ENCODE measurements around the gene SETBP1. TPM values are rescaled to one million over a fixed set of nuclear protein-coding genes. Genes with fewer than 3 reads are reported as not detected.

SETBP1 gene
- polyA plus RNA-seq, 1 experiment = 2.9 TPM

- ChIA-PET CTCF (no interaction called here), POLR2A (no interaction called here)
- no peaks in the 10 kb centered on the region for H3K27me3 ChIP-seq (ENCODE audit: control insufficient read depth, insufficient read depth, low read length)
- no peaks in the 10 kb centered on the region for H3K36me3 ChIP-seq (ENCODE audit: control insufficient read depth, insufficient read depth, low read length)
- DNase-seq (ENCODE audit: low read depth) = no peak
- H3K4me3 ChIP-seq (ENCODE audit: low read depth, low read length) = no peak overlapping the region
- TF ChIP-seq CTCF (IDR thresholded peaks at IDR 0.05; ENCODE audit: insufficient read depth, low read depth, low read length) = no peak
Observed at GRCh38 chr18:44880170-44880569, 199.5 kb downstream of the SETBP1 start.

GRCh38 chr18:44881461-44882162, 200.9 kb downstream of the SETBP1 start:
- ChIA-PET POLR2A (interaction anchor here (0.6 to 0.7 kb wide), 2 partner anchors 66 to 645 kb away, joined by 3 to 4 read pairs; no protein-coding TSS in a partner anchor), CTCF (interaction anchor here (1.6 to 2.2 kb wide), 2 partner anchors 8 to 22 kb away, joined by 3 to 6 read pairs; no protein-coding TSS in a partner anchor)
- no peaks in the 10 kb centered on the region for H3K36me3 ChIP-seq (ENCODE audit: control insufficient read depth, insufficient read depth, low read length)
- no peak overlapping the region for H3K4me3 ChIP-seq (ENCODE audit: low read depth, low read length)
- no peak for TF ChIP-seq CTCF (IDR thresholded peaks at IDR 0.05; ENCODE audit: insufficient read depth, low read depth, low read length)
- H3K27me3 ChIP-seq (ENCODE audit: control insufficient read depth, insufficient read depth, low read length) = no peaks in the 10 kb centered on the region
- no peak for DNase-seq (ENCODE audit: low read depth)

GRCh38 chr18:44882163-44882868, 201.6 kb downstream of the SETBP1 start:
- CTCF ChIA-PET = interaction anchor here (1.6 to 2.2 kb wide), 2 partner anchors 9 to 22 kb away, joined by 3 to 6 read pairs; no protein-coding TSS in a partner anchor
- no peak overlapping the region for H3K4me3 ChIP-seq (ENCODE audit: low read depth, low read length)
- TF ChIP-seq CTCF (IDR thresholded peaks at IDR 0.05; ENCODE audit: insufficient read depth, low read depth, low read length) = no peak
- no peaks in the 10 kb centered on the region for H3K27me3 ChIP-seq (ENCODE audit: control insufficient read depth, insufficient read depth, low read length)
- H3K36me3 ChIP-seq (ENCODE audit: control insufficient read depth, insufficient read depth, low read length) = no peaks in the 10 kb centered on the region
- POLR2A ChIA-PET = interaction anchor here (0.6 to 0.7 kb wide), 2 partner anchors 67 to 645 kb away, joined by 3 to 4 read pairs; no protein-coding TSS in a partner anchor
- DNase-seq (ENCODE audit: low read depth) = no peak

GRCh38 chr18:44883671-44884070, 203.0 kb downstream of the SETBP1 start:
- no peak for TF ChIP-seq CTCF (IDR thresholded peaks at IDR 0.05; ENCODE audit: insufficient read depth, low read depth, low read length)
- no peaks in the 10 kb centered on the region for H3K36me3 ChIP-seq (ENCODE audit: control insufficient read depth, insufficient read depth, low read length)
- CTCF ChIA-PET = interaction anchor here (2.2 kb wide), 1 partner anchor 10 kb away, joined by 6 read pairs; no protein-coding TSS in a partner anchor
- no peak overlapping the region for H3K4me3 ChIP-seq (ENCODE audit: low read depth, low read length)
- no peaks in the 10 kb centered on the region for H3K27me3 ChIP-seq (ENCODE audit: control insufficient read depth, insufficient read depth, low read length)
- POLR2A ChIA-PET = no interaction called here
- DNase-seq (ENCODE audit: low read depth) = no peak

GRCh38 chr18:44884431-44884830, 203.7 kb downstream of the SETBP1 start:
- TF ChIP-seq CTCF (IDR thresholded peaks at IDR 0.05; ENCODE audit: insufficient read depth, low read depth, low read length) = no peak
- CTCF ChIA-PET = no interaction called here
- POLR2A ChIA-PET = no interaction called here
- no peak overlapping the region for H3K4me3 ChIP-seq (ENCODE audit: low read depth, low read length)
- H3K36me3 ChIP-seq (ENCODE audit: control insufficient read depth, insufficient read depth, low read length) = no peaks in the 10 kb centered on the region
- no peak for DNase-seq (ENCODE audit: low read depth)
- H3K27me3 ChIP-seq (ENCODE audit: control insufficient read depth, insufficient read depth, low read length) = no peaks in the 10 kb centered on the region

All from BJ (cell line).